Activated gamma-delta T cell treated with anti-CD3 and anti-CD28 coated beads, Interleukin-2, amount 50 U/mL, for 16 hours (primary cell): Measurements from ENCODE around the gene SRRT.
"Not testable (repeated sequence)": the region's sequence is repeated elsewhere in the genome, so short reads cannot be mapped to it uniquely, and the experiment has no call there.

Source experiments
- DNase-seq: peaks from one replicate; pipeline ENCODE4 v3.0.0-alpha.2; 2020; ENCODE audit warnings: low read depth

The SRRT gene

DNA sequence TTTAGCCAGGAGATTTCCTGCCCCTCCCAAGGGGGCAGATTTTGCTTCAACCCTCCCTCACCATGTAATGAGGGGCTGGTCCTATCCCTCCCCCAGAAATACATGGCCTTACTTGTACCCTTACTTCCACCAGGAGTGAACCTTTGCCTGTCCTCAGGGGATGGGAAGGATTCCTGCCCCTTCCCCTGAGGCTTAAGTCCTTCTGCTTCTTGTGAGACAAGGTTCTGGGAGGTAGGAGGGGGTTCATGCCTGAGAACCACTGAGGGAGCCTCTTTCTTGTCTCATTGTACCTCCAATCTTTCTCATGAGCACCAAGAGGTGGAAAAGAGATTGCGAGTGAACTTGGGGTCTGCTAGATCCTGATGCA is 54.9 kb downstream of the SRRT start:
- no peak for DNase-seq

DNA sequence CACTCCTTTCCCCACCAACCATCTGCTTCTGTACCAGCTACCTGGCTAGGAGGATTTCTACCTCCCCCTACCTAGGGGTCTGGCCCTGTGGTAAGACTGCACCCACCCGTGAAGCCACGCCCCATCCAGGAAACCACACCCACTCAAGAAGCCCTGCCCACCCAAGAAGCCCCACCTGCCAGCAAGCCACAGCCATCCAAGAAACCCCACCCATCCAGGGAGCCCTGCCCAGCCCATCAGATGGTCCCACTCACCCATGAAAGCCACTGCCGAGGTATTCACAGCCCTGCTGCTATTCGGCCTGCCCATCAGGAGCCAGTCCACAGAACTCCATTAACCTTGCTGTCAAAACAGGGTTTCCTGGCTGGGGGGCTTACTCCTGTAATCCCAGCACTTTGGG is 58.8 kb downstream of the SRRT start:
- DNase-seq, result no peak

DNA sequence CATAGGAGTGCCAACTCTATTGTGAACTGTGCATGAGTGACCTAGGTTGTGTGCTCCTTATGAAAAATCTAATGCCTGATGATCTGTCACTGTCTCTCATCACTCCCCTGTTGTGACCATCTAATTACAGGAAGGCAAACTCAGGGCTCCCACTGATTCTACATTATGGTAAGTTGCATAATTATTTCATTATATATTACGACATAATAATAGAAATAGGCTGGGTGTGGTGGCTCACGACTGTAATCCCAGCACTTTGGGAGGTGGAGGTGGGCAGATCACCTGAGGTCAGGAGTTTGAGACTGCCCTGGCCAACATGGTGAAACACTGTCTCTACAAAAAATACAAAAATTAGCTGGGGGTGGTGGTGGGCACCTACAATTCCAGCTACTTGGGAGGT is 60.5 kb downstream of the SRRT start:
- not testable (repeated sequence) for DNase-seq

DNA sequence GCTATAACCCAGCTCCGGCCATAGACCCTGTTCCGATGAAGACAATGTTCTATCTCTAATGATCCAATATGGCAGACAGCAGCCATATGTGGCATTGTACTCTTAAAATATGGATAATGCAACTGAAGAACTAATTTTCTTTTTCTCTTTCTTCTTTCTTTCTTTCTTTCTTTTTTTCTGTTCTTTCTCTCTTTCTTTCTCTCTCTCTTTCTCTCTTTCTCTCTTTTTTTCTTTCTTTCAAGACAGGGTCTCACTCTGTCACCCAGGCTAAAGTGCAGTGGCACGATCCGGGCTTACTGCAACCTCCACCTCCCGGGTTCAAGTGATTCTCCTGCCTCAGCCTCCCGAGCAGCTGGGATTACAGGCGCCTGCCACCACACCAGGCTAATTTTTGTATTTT is 61.3 kb downstream of the SRRT start:
- not testable (repeated sequence) for DNase-seq
